Peyer's patch (tissue), 4 donors: ENCODE results near the gene PACSIN1.

ENCODE experiments used
- POLR2A ChIP-seq, 2 donors: fragments of 450-650 bp; IDR thresholded peaks; one replicate each; pipeline ENCODE4 v1.5.1; 2017; ENCODE audit warnings: antibody characterized with exemption in 2 of 2, mild to moderate bottlenecking in 2 of 2, moderate library complexity in 2 of 2
- TF ChIP-seq, protein P1 (sequence below), 6 experiments: fragments of 450-650 bp in 4 of 6; fragments of 200-600 bp in 2 of 6; sonication (generic) in 1 of 6; IDR thresholded peaks; one replicate each; pipeline ENCODE4 v1.5.1; 2017 to 2019; ENCODE audit warnings: antibody characterized with exemption in 6 of 6, mild to moderate bottlenecking in 3 of 6, moderate library complexity in 1 of 6

DNA sequence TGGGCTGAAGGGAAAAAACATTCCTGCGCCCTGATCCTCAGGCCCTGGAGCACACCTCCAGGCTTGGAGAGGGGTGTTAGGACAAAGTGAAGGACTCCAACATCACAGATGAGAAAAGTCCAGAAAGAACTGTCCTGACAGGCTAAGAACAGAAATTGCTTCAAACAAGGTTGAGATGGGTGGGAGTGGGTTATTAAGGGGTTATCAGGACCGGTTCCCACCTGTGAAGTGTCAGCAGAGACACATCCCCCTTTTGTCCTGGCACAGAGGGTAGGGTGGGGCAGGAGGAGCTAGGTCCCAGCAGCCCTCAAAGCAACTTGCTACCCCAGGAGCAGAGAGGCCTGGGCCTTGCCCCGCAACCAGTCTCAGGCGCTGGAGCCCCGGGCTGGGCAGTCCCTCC lies 86.7 kb downstream of the PACSIN1 start:
- TF ChIP-seq POLR2A (IDR thresholded peaks at IDR 0.05), result no peak
- TF ChIP-seq, protein P1, sequence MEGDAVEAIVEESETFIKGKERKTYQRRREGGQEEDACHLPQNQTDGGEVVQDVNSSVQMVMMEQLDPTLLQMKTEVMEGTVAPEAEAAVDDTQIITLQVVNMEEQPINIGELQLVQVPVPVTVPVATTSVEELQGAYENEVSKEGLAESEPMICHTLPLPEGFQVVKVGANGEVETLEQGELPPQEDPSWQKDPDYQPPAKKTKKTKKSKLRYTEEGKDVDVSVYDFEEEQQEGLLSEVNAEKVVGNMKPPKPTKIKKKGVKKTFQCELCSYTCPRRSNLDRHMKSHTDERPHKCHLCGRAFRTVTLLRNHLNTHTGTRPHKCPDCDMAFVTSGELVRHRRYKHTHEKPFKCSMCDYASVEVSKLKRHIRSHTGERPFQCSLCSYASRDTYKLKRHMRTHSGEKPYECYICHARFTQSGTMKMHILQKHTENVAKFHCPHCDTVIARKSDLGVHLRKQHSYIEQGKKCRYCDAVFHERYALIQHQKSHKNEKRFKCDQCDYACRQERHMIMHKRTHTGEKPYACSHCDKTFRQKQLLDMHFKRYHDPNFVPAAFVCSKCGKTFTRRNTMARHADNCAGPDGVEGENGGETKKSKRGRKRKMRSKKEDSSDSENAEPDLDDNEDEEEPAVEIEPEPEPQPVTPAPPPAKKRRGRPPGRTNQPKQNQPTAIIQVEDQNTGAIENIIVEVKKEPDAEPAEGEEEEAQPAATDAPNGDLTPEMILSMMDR (IDR thresholded peaks at IDR 0.05), result no peak
